Peyer's patch (tissue), 4 donors: Measurements from ENCODE around the gene FCMR. TPM values are rescaled to one million over a fixed set of nuclear protein-coding genes. Genes with fewer than 3 reads are reported as not detected.

Experiments used
- DNase-seq, 3 donors: peaks; one replicate each; pipeline ENCODE4 v3.0.0-alpha.2; 2017 to 2019
- H3K27ac ChIP-seq, 4 donors: fragments of 200-600 bp; sonication (generic); one replicate each; pipeline ENCODE4 v1.5.1; 2016 to 2019
- H3K27me3 ChIP-seq, 2 donors: fragments of 200-600 bp; sonication (generic); one replicate each; pipeline ENCODE4 v1.5.1; 2019
- H3K36me3 ChIP-seq, 3 donors: fragments of 200-600 bp; sonication (generic); one replicate each; pipeline ENCODE4 v1.5.1; 2016 to 2019
- H3K4me1 ChIP-seq, 4 donors: fragments of 200-600 bp; sonication (generic); one replicate each; pipeline ENCODE4 v1.5.1; 2016 to 2019
- H3K4me3 ChIP-seq, 4 donors: fragments of 200-600 bp; sonication (generic); 1 replicate in 3 of 4; 2 replicates in 1 of 4; pipeline ENCODE4 v1.5.1; 2016 to 2019; ENCODE audit warnings: mild to moderate bottlenecking in 1 of 4
- H3K9me3 ChIP-seq, 4 donors: fragments of 200-600 bp; sonication (generic); one replicate each; pipeline ENCODE4 v1.5.1; 2016 to 2019; ENCODE audit warnings: mild to moderate bottlenecking in 1 of 4
- CTCF ChIP-seq, 6 experiments: fragments of 450-650 bp in 4 of 6; fragments of 200-600 bp in 2 of 6; sonication (generic) in 1 of 6; IDR thresholded peaks; one replicate each; pipeline ENCODE4 v1.5.1; 2017 to 2019; ENCODE audit warnings: antibody characterized with exemption in 6 of 6, mild to moderate bottlenecking in 3 of 6, moderate library complexity in 1 of 6
- POLR2A ChIP-seq, 2 donors: fragments of 450-650 bp; IDR thresholded peaks; one replicate each; pipeline ENCODE4 v1.5.1; 2017; ENCODE audit warnings: antibody characterized with exemption in 2 of 2, mild to moderate bottlenecking in 2 of 2, moderate library complexity in 2 of 2
- total RNA-seq, 4 donors: library from RNA; depleted of rRNA; stranded (reverse); fragments of >200 nt; gene quantifications; one replicate each; pipeline ENCODE4 v1.1.0, GENCODE V29; 2016

Gene FCMR
- total RNA-seq, 4 donors from 2014 or later = 7.4 to 248 (median 8.6) TPM

GRCh38 chr1:206908038-206908437 is 13.7 kb downstream of the FCMR start:
- DNase-seq = no peak
- no peak for TF ChIP-seq CTCF (IDR thresholded peaks at IDR 0.05)
- TF ChIP-seq POLR2A (IDR thresholded peaks at IDR 0.05) = no peak
- Histone ChIP-seq H3K4me3 (no peak overlapping the region), H3K27me3 (no peaks in the 10 kb centered on the region), H3K36me3 (no peaks in the 10 kb centered on the region), H3K9me3 (no peaks in the 10 kb centered on the region), H3K27ac (peak overlapping the region in 1 of 4 donors; percentile 89), H3K4me1 (peaks cover 0 to 37% (median 11%) of the 10 kb centered on the region in 4 donors)

DNA sequence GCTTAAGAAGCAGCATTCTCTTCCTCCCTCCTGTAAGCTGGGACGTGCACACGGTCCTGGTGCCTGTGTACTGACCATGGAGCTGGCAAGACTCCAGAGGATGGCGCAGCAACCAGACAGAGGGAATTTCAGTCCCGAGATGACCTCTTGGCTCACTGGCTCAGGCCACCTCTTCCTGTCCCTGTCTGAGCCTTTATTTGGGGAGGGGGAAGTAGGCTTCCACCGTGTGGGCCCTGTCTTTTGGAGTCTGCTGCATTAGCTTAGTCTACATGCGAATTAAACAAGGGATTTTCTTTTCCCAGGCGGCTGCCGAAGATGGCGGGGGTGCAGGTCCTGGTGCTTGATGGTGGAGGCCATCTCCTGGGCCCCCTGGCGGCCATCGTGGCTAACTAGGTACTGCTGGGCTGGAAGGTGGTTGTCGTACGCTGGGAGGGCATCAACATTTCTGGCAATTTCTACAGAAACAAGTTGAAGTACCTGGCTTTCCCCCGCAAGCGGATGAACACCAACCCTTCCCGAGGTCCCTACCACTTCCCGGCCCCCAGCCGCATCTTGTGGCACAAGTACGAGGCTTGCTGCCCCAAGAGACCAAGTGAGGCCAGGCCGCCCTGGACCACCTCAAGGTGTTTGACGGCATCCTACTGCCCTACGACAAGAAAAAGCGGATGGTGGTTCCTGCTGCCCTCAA is 14.3 kb downstream of the FCMR start:
- Histone ChIP-seq H3K9me3 (no peaks in the 10 kb centered on the region), H3K4me3 (no peak overlapping the region)

DNA sequence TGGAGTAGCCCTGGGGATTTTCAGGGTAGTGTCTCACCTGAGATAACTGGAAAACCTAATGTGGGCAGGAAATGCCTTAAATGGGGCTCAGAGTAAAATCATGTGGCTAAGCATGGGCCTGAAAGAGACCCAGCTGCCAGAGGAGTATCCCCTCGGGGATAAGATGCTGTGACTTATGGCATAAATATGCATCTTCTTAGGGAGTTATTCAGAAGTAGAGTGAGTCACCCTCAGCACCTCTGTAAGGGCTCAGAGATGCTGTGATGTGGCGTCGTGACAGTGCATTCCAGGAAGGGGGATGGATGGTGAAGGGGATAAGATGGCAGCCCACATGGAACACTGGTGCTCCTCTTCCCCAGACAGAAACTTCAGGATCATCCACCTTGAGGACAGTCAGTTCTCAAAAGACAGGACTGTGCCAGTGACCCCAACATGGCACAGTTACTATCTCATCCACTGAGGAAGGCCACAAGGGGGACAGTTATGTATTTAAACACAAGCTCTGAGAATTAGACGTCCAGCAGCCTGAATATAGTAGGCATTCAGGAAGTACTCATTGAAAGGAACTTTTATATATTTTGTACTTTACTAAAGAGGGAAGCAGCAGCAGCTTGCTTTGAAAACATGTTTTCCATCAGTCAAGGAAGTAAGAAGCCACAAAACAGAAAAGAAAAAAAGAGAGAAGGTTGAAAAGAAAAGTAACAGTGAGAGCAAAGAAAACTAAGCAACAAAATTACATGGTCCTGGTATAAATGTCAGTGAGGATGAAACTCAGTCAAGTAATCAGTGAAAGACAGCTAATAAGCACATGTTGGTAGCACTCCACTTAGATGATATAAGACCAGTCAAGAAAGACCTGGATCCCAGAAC is 16.2 kb downstream of the FCMR start:
- Histone ChIP-seq H3K27ac (peak overlapping the region in 1 of 4 donors; percentile 61), H3K36me3 (no peaks in the 10 kb centered on the region), H3K4me3 (no peak overlapping the region), H3K9me3 (no peaks in the 10 kb centered on the region), H3K27me3 (no peaks in the 10 kb centered on the region), H3K4me1 (peaks cover 0 to 26% (median 10%) of the 10 kb centered on the region in 4 donors)
- TF ChIP-seq POLR2A (IDR thresholded peaks at IDR 0.05) = no peak
- no peak for TF ChIP-seq CTCF (IDR thresholded peaks at IDR 0.05)
- no peak for DNase-seq

More for the DNA sequence above, 14.3 kb downstream of the FCMR start:
- H3K36me3 ChIP-seq = no peaks in the 10 kb centered on the region
- H3K27me3 ChIP-seq = no peaks in the 10 kb centered on the region
- no peak for DNase-seq
- TF ChIP-seq CTCF (IDR thresholded peaks at IDR 0.05) = peak in 2 of 6 experiments; percentile 4 to 15
- no peak for TF ChIP-seq POLR2A (IDR thresholded peaks at IDR 0.05)
- H3K27ac ChIP-seq = peak overlapping the region in 1 of 4 donors; percentile 49
- H3K4me1 ChIP-seq = peaks cover 0 to 37% (median 10%) of the 10 kb centered on the region in 4 donors

GRCh38 chr1:206904423-206905142 is 17.2 kb downstream of the FCMR start:
- peaks cover 0 to 18% (median 5%) of the 10 kb centered on the region in 4 donors for H3K4me1 ChIP-seq
- H3K9me3 ChIP-seq = no peaks in the 10 kb centered on the region
- H3K36me3 ChIP-seq = no peaks in the 10 kb centered on the region
- H3K27me3 ChIP-seq = no peaks in the 10 kb centered on the region
- no peak overlapping the region for H3K4me3 ChIP-seq
- peak overlapping the region in 1 of 4 donors; percentile 61 for H3K27ac ChIP-seq
- no peak for DNase-seq
- TF ChIP-seq CTCF (IDR thresholded peaks at IDR 0.05) = no peak
- TF ChIP-seq POLR2A (IDR thresholded peaks at IDR 0.05) = no peak

DNA sequence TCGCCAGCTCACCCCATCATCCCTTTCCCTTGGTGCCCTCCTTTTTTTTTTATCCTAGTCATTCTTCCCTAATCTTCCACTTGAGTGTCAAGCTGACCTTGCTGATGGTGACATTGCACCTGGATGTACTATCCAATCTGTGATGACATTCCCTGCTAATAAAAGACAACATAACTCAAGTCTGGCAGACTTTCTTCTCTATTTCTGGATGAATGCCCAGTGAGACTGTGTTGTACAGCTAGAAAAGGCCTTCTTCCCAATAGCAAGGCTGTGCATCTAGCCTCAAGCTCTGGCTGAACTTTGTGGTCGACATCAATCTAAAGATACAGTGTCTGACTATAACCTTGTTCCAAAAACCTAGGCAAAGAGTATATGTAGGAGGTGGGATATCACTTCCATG is 18.1 kb downstream of the FCMR start:
- Histone ChIP-seq H3K27ac (no peak overlapping the region), H3K4me3 (no peak overlapping the region), H3K4me1 (peaks cover 0 to 14% (median 2%) of the 10 kb centered on the region in 4 donors), H3K36me3 (no peaks in the 10 kb centered on the region), H3K9me3 (no peaks in the 10 kb centered on the region), H3K27me3 (no peaks in the 10 kb centered on the region)
- no peak for DNase-seq
- TF ChIP-seq POLR2A (IDR thresholded peaks at IDR 0.05) (no peak), CTCF (IDR thresholded peaks at IDR 0.05) (no peak)
